ENCODE data around the gene GORAB. TPM values are rescaled to one million over a fixed set of nuclear protein-coding genes. Genes with fewer than 3 reads are reported as not detected.

The GORAB gene
- total RNA-seq, 1 donor from 2014 or later, result 6.6 TPM

- ATAC-seq (ENCODE audit: poor library complexity), result peak; percentile 77
- intact Hi-C loops (cut with DNase I), result no loop called here
- DNase-seq, result peak; percentile 58
These were observed 48.9 kb downstream of the GORAB start for GRCh38 chr1:170580636-170581440.

- intact Hi-C loops (cut with DNase I), result no loop called here
- no peak for ATAC-seq (ENCODE audit: poor library complexity)
These were observed 51.2 kb downstream of the GORAB start for GRCh38 chr1:170583186-170583585.

GRCh38 chr1:170586321-170587252, 54.6 kb downstream of the GORAB start:
- intact Hi-C loops (cut with DNase I), result no loop called here
- DNase-seq (peak; percentile 66), ATAC-seq (ENCODE audit: poor library complexity) (peak; percentile 70)

More at GRCh38 chr1:170583186-170583585, 51.2 kb downstream of the GORAB start:
- DNase-seq, result no peak

GRCh38 chr1:170587253-170587593, 55.3 kb downstream of the GORAB start:
- intact Hi-C loops (cut with DNase I), result no loop called here
- ATAC-seq (ENCODE audit: poor library complexity) (peak; percentile 36), DNase-seq (no peak)

GRCh38 chr1:170590921-170591705, 59.1 kb downstream of the GORAB start:
- intact Hi-C loops (cut with DNase I), result no loop called here

GRCh38 chr1:170592591-170593111, 60.7 kb downstream of the GORAB start:
- no peak for DNase-seq
- ATAC-seq (ENCODE audit: poor library complexity), result no peak
- intact Hi-C loops (cut with DNase I), result no loop called here

More at GRCh38 chr1:170590921-170591705, 59.1 kb downstream of the GORAB start:
- ATAC-seq (ENCODE audit: poor library complexity), result no peak
- DNase-seq, result no peak

- no peak for DNase-seq
- intact Hi-C loops (cut with DNase I), result no loop called here
- ATAC-seq (ENCODE audit: poor library complexity), result no peak
These were observed 61.4 kb downstream of the GORAB start for GRCh38 chr1:170593173-170594011.

- ATAC-seq (ENCODE audit: poor library complexity) (no peak), DNase-seq (peak; percentile 14)
- intact Hi-C loops (cut with DNase I), result no loop called here
These were observed 62.2 kb downstream of the GORAB start for GRCh38 chr1:170594066-170594626.

GRCh38 chr1:170596701-170597100, 64.7 kb downstream of the GORAB start:
- intact Hi-C loops (cut with DNase I), result no loop called here
- ATAC-seq (ENCODE audit: poor library complexity), result no peak
- no peak for DNase-seq

- intact Hi-C loops (cut with DNase I), result no loop called here
- ATAC-seq (ENCODE audit: poor library complexity) (no peak), DNase-seq (no peak)
These were observed 66.7 kb downstream of the GORAB start for GRCh38 chr1:170598618-170599017.

- intact Hi-C loops (cut with DNase I), result no loop called here
- DNase-seq, result no peak
- ATAC-seq (ENCODE audit: poor library complexity), result no peak
These were observed 67.1 kb downstream of the GORAB start for GRCh38 chr1:170599033-170599432.

- intact Hi-C loops (cut with DNase I), result no loop called here
- DNase-seq, result no peak
- ATAC-seq (ENCODE audit: poor library complexity), result no peak
These were observed 69.9 kb downstream of the GORAB start for GRCh38 chr1:170601866-170602265.

Other genes starting within 250 kb of the GORAB start
- 35.8 TPM for gene PRRX1, start 132.0 kb downstream of the GORAB start, total RNA-seq

Data from Right ventricle myocardium superior (tissue), 1 donor.